Measurements from ENCODE around the gene COL19A1. TPM values are rescaled to one million over a fixed set of nuclear protein-coding genes. Genes with fewer than 3 reads are reported as not detected.

Gene COL19A1
- total and polyA plus RNA-seq, 4 donors = 1.4 to 6.7 (median 2.9) TPM

DNA sequence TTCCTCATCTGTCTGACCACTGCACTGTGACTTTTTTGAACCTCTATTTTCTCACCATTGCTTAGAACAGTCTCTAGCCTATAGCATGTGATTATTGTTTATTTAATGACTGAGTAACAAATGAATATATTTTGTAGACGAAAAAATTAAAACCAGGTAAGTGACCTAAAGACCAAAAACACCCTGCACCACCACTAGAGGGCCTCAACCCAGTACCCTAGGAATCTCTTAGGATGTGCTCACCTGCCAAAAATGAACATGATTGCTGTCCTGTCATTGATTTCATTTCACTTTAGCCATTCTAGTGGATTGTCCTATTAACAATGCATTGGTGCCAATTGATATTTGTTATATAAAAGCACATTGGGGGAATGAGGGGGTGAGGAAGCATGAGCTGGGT is 237.4 kb downstream of the COL19A1 start:
- H3K27me3 ChIP-seq (ENCODE audit: control insufficient read depth, insufficient read depth, low read length) = no peaks in the 10 kb centered on the region
- no peak overlapping the region for H3K27ac ChIP-seq (ENCODE audit: low read depth, low read length)
- H3K9me3 ChIP-seq (ENCODE audit: control insufficient read depth, insufficient read depth, low read length) = no peaks in the 10 kb centered on the region
- no peak for DNase-seq (ENCODE audit: low read depth in 4 of 6, low spot score in 6 of 6)
- no peaks in the 10 kb centered on the region for H3K36me3 ChIP-seq (ENCODE audit: control insufficient read depth, insufficient read depth, low read length)
- no peak overlapping the region for H3K4me3 ChIP-seq (ENCODE audit: low read depth, low read length)
- no peaks in the 10 kb centered on the region for H3K4me1 ChIP-seq (ENCODE audit: control insufficient read depth, insufficient read depth, low read length)
- no CpG with 5 or more reads among the region's 1 CpG for WGBS (ENCODE audit: insufficient coverage)

GRCh38 chr6:70107852-70108629 is 241.7 kb downstream of the COL19A1 start:
- DNase-seq (ENCODE audit: low read depth in 4 of 6, low spot score in 6 of 6) = peak in 5 of 6 donors; percentile 41 to 95 (median 62)
- Histone ChIP-seq H3K27ac (ENCODE audit: low read depth, low read length) (no peak overlapping the region), H3K9me3 (ENCODE audit: control insufficient read depth, insufficient read depth, low read length) (no peaks in the 10 kb centered on the region), H3K4me1 (ENCODE audit: control insufficient read depth, insufficient read depth, low read length) (no peaks in the 10 kb centered on the region), H3K36me3 (ENCODE audit: control insufficient read depth, insufficient read depth, low read length) (no peaks in the 10 kb centered on the region), H3K27me3 (ENCODE audit: control insufficient read depth, insufficient read depth, low read length) (no peaks in the 10 kb centered on the region), H3K4me3 (ENCODE audit: low read depth, low read length) (no peak overlapping the region)
- WGBS (ENCODE audit: insufficient coverage) = no CpG with 5 or more reads among the region's 3 CpGs

- Histone ChIP-seq H3K36me3 (ENCODE audit: control insufficient read depth, insufficient read depth, low read length) (no peaks in the 10 kb centered on the region), H3K4me3 (ENCODE audit: low read depth, low read length) (no peak overlapping the region), H3K27me3 (ENCODE audit: control insufficient read depth, insufficient read depth, low read length) (no peaks in the 10 kb centered on the region), H3K27ac (ENCODE audit: low read depth, low read length) (no peak overlapping the region), H3K4me1 (ENCODE audit: control insufficient read depth, insufficient read depth, low read length) (no peaks in the 10 kb centered on the region), H3K9me3 (ENCODE audit: control insufficient read depth, insufficient read depth, low read length) (no peaks in the 10 kb centered on the region)
- 80% methylated on average over 1 of the region's 2 CpGs for WGBS (ENCODE audit: insufficient coverage)
- no peak for DNase-seq (ENCODE audit: low read depth in 4 of 6, low spot score in 6 of 6)
Measured at GRCh38 chr6:70110126-70111022, 244.0 kb downstream of the COL19A1 start.

GRCh38 chr6:70111737-70112136 is 245.4 kb downstream of the COL19A1 start:
- no peaks in the 10 kb centered on the region for H3K4me1 ChIP-seq (ENCODE audit: control insufficient read depth, insufficient read depth, low read length)
- H3K4me3 ChIP-seq (ENCODE audit: low read depth, low read length) = no peak overlapping the region
- no peaks in the 10 kb centered on the region for H3K9me3 ChIP-seq (ENCODE audit: control insufficient read depth, insufficient read depth, low read length)
- H3K27me3 ChIP-seq (ENCODE audit: control insufficient read depth, insufficient read depth, low read length) = no peaks in the 10 kb centered on the region
- no peaks in the 10 kb centered on the region for H3K36me3 ChIP-seq (ENCODE audit: control insufficient read depth, insufficient read depth, low read length)
- H3K27ac ChIP-seq (ENCODE audit: low read depth, low read length) = no peak overlapping the region
- DNase-seq (ENCODE audit: low read depth in 4 of 6, low spot score in 6 of 6) = no peak

- Histone ChIP-seq H3K27ac (ENCODE audit: low read depth, low read length) (no peak overlapping the region), H3K27me3 (ENCODE audit: control insufficient read depth, insufficient read depth, low read length) (no peaks in the 10 kb centered on the region), H3K36me3 (ENCODE audit: control insufficient read depth, insufficient read depth, low read length) (no peaks in the 10 kb centered on the region), H3K9me3 (ENCODE audit: control insufficient read depth, insufficient read depth, low read length) (no peaks in the 10 kb centered on the region), H3K4me1 (ENCODE audit: control insufficient read depth, insufficient read depth, low read length) (no peaks in the 10 kb centered on the region), H3K4me3 (ENCODE audit: low read depth, low read length) (no peak overlapping the region)
- WGBS (ENCODE audit: insufficient coverage) = 76% methylated on average over 4 of the region's 5 CpGs
- DNase-seq (ENCODE audit: low read depth in 4 of 6, low spot score in 6 of 6) = peak in 3 of 6 donors; percentile 7 to 90 (median 62)
Measured at GRCh38 chr6:70112716-70113115, 246.4 kb downstream of the COL19A1 start.

DNA sequence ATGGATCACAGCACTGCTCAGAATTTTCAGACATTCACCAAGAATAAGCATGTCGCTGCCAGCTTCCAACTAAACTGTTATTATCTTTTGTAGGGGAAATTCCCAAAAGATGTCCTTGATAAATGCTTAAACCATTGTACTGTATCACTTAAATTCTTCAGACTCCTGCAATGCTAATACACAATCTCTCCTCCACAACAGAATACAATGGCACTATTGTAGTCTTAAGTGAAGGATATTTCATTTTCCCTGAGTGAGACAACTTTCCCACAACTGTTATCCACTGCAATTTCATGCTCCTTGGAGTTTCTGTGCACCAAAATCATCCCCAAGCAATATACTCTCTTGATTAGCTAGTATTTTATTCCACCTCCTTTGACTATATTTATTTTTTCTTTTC is 246.8 kb downstream of the COL19A1 start:
- no CpG with 5 or more reads among the region's 1 CpG for WGBS (ENCODE audit: insufficient coverage)
- Histone ChIP-seq H3K4me1 (ENCODE audit: control insufficient read depth, insufficient read depth, low read length) (no peaks in the 10 kb centered on the region), H3K4me3 (ENCODE audit: low read depth, low read length) (no peak overlapping the region), H3K27me3 (ENCODE audit: control insufficient read depth, insufficient read depth, low read length) (no peaks in the 10 kb centered on the region), H3K27ac (ENCODE audit: low read depth, low read length) (no peak overlapping the region), H3K36me3 (ENCODE audit: control insufficient read depth, insufficient read depth, low read length) (no peaks in the 10 kb centered on the region), H3K9me3 (ENCODE audit: control insufficient read depth, insufficient read depth, low read length) (no peaks in the 10 kb centered on the region)
- DNase-seq (ENCODE audit: low read depth in 4 of 6, low spot score in 6 of 6) = no peak

- H3K4me1 ChIP-seq (ENCODE audit: control insufficient read depth, insufficient read depth, low read length) = no peaks in the 10 kb centered on the region
- H3K27ac ChIP-seq (ENCODE audit: low read depth, low read length) = no peak overlapping the region
- no peak overlapping the region for H3K4me3 ChIP-seq (ENCODE audit: low read depth, low read length)
- DNase-seq (ENCODE audit: low read depth in 4 of 6, low spot score in 6 of 6) = no peak
- no peaks in the 10 kb centered on the region for H3K9me3 ChIP-seq (ENCODE audit: control insufficient read depth, insufficient read depth, low read length)
- no peaks in the 10 kb centered on the region for H3K36me3 ChIP-seq (ENCODE audit: control insufficient read depth, insufficient read depth, low read length)
- no peaks in the 10 kb centered on the region for H3K27me3 ChIP-seq (ENCODE audit: control insufficient read depth, insufficient read depth, low read length)
- WGBS (ENCODE audit: insufficient coverage) = no CpG with 5 or more reads among the region's 2 CpGs
Measured at GRCh38 chr6:70118670-70119069, 252.3 kb downstream of the COL19A1 start.

- no peak overlapping the region for H3K27ac ChIP-seq (ENCODE audit: low read depth, low read length)
- DNase-seq (ENCODE audit: low read depth in 4 of 6, low spot score in 6 of 6) = no peak
- 100% methylated on average over 1 of the region's 7 CpGs for WGBS (ENCODE audit: insufficient coverage)
- no peaks in the 10 kb centered on the region for H3K4me1 ChIP-seq (ENCODE audit: control insufficient read depth, insufficient read depth, low read length)
- no peaks in the 10 kb centered on the region for H3K36me3 ChIP-seq (ENCODE audit: control insufficient read depth, insufficient read depth, low read length)
- H3K27me3 ChIP-seq (ENCODE audit: control insufficient read depth, insufficient read depth, low read length) = no peaks in the 10 kb centered on the region
- no peaks in the 10 kb centered on the region for H3K9me3 ChIP-seq (ENCODE audit: control insufficient read depth, insufficient read depth, low read length)
- no peak overlapping the region for H3K4me3 ChIP-seq (ENCODE audit: low read depth, low read length)
Measured at GRCh38 chr6:70119218-70119835, 253.0 kb downstream of the COL19A1 start.

DNA sequence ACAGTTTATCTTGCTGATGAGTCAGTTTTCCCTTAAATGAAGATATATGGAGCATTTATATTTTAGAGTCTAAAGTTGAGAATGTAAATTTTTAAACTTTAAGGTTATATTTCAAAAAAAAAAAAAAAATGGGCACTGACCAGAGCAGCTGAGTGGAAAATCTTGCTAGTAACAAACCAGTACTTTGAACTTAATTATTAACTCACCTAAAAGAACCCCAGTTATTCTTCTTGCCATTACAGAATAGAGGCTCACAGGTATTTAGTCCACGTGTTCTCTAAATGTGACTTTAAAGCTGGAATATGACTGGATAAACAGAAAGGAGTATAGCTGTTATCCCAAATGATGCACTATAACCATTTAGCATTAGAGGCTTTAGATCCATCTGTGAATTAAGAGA is 258.1 kb downstream of the COL19A1 start:
- no peaks in the 10 kb centered on the region for H3K4me1 ChIP-seq (ENCODE audit: control insufficient read depth, insufficient read depth, low read length)
- WGBS (ENCODE audit: insufficient coverage) = no CpG with 5 or more reads among the region's 1 CpG
- DNase-seq (ENCODE audit: low read depth in 4 of 6, low spot score in 6 of 6) = no peak
- no peaks in the 10 kb centered on the region for H3K9me3 ChIP-seq (ENCODE audit: control insufficient read depth, insufficient read depth, low read length)
- no peaks in the 10 kb centered on the region for H3K36me3 ChIP-seq (ENCODE audit: control insufficient read depth, insufficient read depth, low read length)
- no peak overlapping the region for H3K4me3 ChIP-seq (ENCODE audit: low read depth, low read length)
- no peaks in the 10 kb centered on the region for H3K27me3 ChIP-seq (ENCODE audit: control insufficient read depth, insufficient read depth, low read length)
- no peak overlapping the region for H3K27ac ChIP-seq (ENCODE audit: low read depth, low read length)
